ENCODE data around the gene PIM2. TPM values are rescaled to one million over a fixed set of nuclear protein-coding genes. Genes with fewer than 3 reads are reported as not detected.

PIM2 gene
- total RNA-seq, 1 experiment from 2014 or later: 4.4 TPM

- Histone ChIP-seq H3K4me2 (peak overlapping the region; percentile 70), H3K27me3 (ENCODE audit: insufficient read depth, low read depth) (no peaks in the 10 kb centered on the region), H3K79me2 (ENCODE audit: low read depth) (peaks cover 18% of the 10 kb centered on the region), H3K4me3 (peak overlapping the region; percentile 59; the same call in 1 of the 2 replicates), H2AFZ (peak overlapping the region; percentile 72; the same call in 1 of the 2 replicates), H3F3A (ENCODE audit: insufficient read depth, low read depth) (no peaks in the 10 kb centered on the region), H3K9me3 (ENCODE audit: insufficient read depth, low read depth) (no peaks in the 10 kb centered on the region), H3K9me2 (ENCODE audit: insufficient read depth) (no peaks in the 10 kb centered on the region), H4K20me1 (ENCODE audit: insufficient read depth) (no peaks in the 10 kb centered on the region), H3K36me3 (ENCODE audit: low read depth) (no peaks in the 10 kb centered on the region), H3K4me1 (replicated peaks; ENCODE audit: insufficient read depth) (no peaks in the 10 kb centered on the region), H3K27ac (peak overlapping the region; percentile 84)
- TF ChIP-seq CTCF (conservative IDR thresholded peaks at IDR 0.05): no peak
- no peak for TF ChIP-seq EZH2 (IDR thresholded peaks at IDR 0.05; ENCODE audit: low read depth)
- DNase-seq: peak; percentile 60 to 61
- CTCF ChIA-PET: interaction anchor here (0.6 kb wide), 1 partner anchor 29 kb away, joined by 3 read pairs; no protein-coding TSS in a partner anchor
- intact Hi-C loops (cut with micrococcal nuclease; ENCODE audit: unreplicated experiment): loop anchor here (1.0 to 5.0 kb wide), 2 partner anchors 95 to 136 kb away; partner anchors contain the start of genes GLOD5 and HDAC6
- BruUV-seq (replicated peaks): TSS peak; percentile 49
- POLR2A ChIA-PET (ENCODE audit: unreplicated experiment): interaction anchor here (0.6 to 0.7 kb wide), 4 partner anchors 92 to 175 kb away, joined by 3 to 9 read pairs (median 4); partner anchors contain the start of gene HDAC6
Observed at GRCh38 chrX:48897157-48897624, 21.6 kb downstream of the PIM2 start.

GRCh38 chrX:48896611-48897011 is 22.2 kb downstream of the PIM2 start:
- Histone ChIP-seq H3K79me2 (ENCODE audit: low read depth) (peaks cover 18% of the 10 kb centered on the region), H2AFZ (no peak overlapping the region), H3K9me3 (ENCODE audit: insufficient read depth, low read depth) (no peaks in the 10 kb centered on the region), H3K4me1 (replicated peaks; ENCODE audit: insufficient read depth) (no peaks in the 10 kb centered on the region), H3K4me2 (peak overlapping the region; percentile 70), H4K20me1 (ENCODE audit: insufficient read depth) (no peaks in the 10 kb centered on the region), H3K9me2 (ENCODE audit: insufficient read depth) (no peaks in the 10 kb centered on the region), H3F3A (ENCODE audit: insufficient read depth, low read depth) (no peaks in the 10 kb centered on the region), H3K27ac (no peak overlapping the region; the same call in 1 of the 2 replicates), H3K36me3 (ENCODE audit: low read depth) (no peaks in the 10 kb centered on the region), H3K4me3 (peak overlapping the region; percentile 59; the same call in 1 of the 2 replicates), H3K27me3 (ENCODE audit: insufficient read depth, low read depth) (no peaks in the 10 kb centered on the region)
- TF ChIP-seq CTCF (conservative IDR thresholded peaks at IDR 0.05): no peak
- TF ChIP-seq EZH2 (IDR thresholded peaks at IDR 0.05; ENCODE audit: low read depth): no peak
- no peak for DNase-seq
- intact Hi-C loops (cut with micrococcal nuclease; ENCODE audit: unreplicated experiment): loop anchor here (1.0 to 5.0 kb wide), 2 partner anchors 94 to 135 kb away; partner anchors contain the start of genes GLOD5 and HDAC6
- CTCF ChIA-PET: no interaction called here
- POLR2A ChIA-PET (ENCODE audit: unreplicated experiment): interaction anchor here (0.6 kb wide), 1 partner anchor 95 kb away, joined by 3 read pairs; the partner anchor contains the start of gene HDAC6
- no TSS peak for BruUV-seq (replicated peaks)

GRCh38 chrX:48894891-48895290 is 23.9 kb downstream of the PIM2 start:
- H3K9me3 ChIP-seq (ENCODE audit: insufficient read depth, low read depth): no peaks in the 10 kb centered on the region
- H3K36me3 ChIP-seq (ENCODE audit: low read depth): no peaks in the 10 kb centered on the region
- intact Hi-C loops (cut with micrococcal nuclease; ENCODE audit: unreplicated experiment): loop anchor here (5.0 kb wide), 1 partner anchor 93 kb away; the partner anchor contains the start of gene HDAC6
- TF ChIP-seq CTCF (conservative IDR thresholded peaks at IDR 0.05) (no peak), EZH2 (IDR thresholded peaks at IDR 0.05; ENCODE audit: low read depth) (no peak)
- no peaks in the 10 kb centered on the region for H3K9me2 ChIP-seq (ENCODE audit: insufficient read depth)
- H3F3A ChIP-seq (ENCODE audit: insufficient read depth, low read depth): no peaks in the 10 kb centered on the region
- no peaks in the 10 kb centered on the region for H4K20me1 ChIP-seq (ENCODE audit: insufficient read depth)
- no TSS peak for BruUV-seq (replicated peaks)
- peaks cover 18% of the 10 kb centered on the region for H3K79me2 ChIP-seq (ENCODE audit: low read depth)
- H3K27me3 ChIP-seq (ENCODE audit: insufficient read depth, low read depth): no peaks in the 10 kb centered on the region
- H3K4me3 ChIP-seq: no peak overlapping the region
- POLR2A ChIA-PET (ENCODE audit: unreplicated experiment): no interaction called here
- H3K4me1 ChIP-seq (replicated peaks; ENCODE audit: insufficient read depth): no peaks in the 10 kb centered on the region
- no peak overlapping the region for H3K4me2 ChIP-seq
- DNase-seq: no peak
- no peak overlapping the region for H2AFZ ChIP-seq
- H3K27ac ChIP-seq: no peak overlapping the region
- CTCF ChIA-PET: no interaction called here
